ENCODE measurements around the gene AKTIP. TPM values are rescaled to one million over a fixed set of nuclear protein-coding genes. Genes with fewer than 3 reads are reported as not detected.

AKTIP gene
- total and polyA plus RNA-seq, 2 of the 4 experiments (the other 2 are of a cell fraction), result 17.7 to 19.9 TPM

DNA sequence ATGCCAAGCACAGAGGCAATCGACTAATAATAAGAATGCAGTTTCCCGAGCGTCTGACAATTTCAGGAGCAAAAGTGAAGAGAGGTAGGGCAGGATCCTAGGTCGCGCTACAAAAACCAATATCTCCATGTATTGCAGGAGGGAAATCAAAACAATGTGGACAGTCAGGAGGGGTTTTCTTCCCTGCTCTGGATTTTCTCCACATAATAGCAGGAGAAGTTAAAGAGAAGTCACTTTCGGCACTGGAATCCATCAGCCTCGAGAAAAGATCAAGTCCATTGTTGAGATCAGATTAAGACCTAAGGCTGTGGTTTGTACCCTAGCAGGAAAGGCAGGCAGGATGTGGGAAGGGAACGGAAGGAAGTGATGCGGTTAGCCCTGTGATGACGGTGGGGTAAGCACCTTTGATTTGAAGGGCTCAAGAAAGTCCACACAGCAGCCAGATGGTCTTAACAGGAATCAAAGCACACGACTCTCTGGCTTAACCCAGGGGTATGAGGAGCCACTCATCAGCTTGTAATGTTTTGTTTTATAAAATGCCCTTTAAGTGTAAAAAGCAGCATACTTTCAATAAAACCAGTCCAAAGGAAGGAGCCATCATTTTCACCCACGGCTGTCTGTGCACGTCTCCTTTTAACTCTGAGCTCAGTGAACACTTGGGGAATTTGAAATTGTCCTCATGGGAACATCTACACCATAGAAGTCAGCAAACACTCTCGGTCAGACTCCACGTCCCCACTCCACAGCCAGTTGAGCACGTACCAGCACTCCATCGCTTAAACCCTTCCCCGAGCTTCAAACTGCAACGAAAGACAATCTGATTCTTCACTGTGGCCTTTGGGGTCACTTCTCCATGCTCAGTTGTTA is 15.8 kb upstream of the AKTIP start:
- in situ Hi-C loops (cut with MboI; ENCODE audit: low sequenced_read_pairs) (no loop called here), intact Hi-C loops (cut with micrococcal nuclease) (loop anchor here (10.0 kb wide), 1 partner anchor 1324 kb away; no protein-coding TSS in a partner anchor), dilution Hi-C loops (cut with HindIII; ENCODE audit: low sequenced_read_pairs, unreplicated experiment) (no loop called here)
- WGBS, 2 experiments (ENCODE audit: extremely low coverage in 2 of 2, insufficient read length in 1 of 2), result 71% methylated on average over 7 of the region's 19 CpGs; no CpG with 5 or more reads in 1 of the 2 experiments
- ChIA-PET CTCF (no interaction called here), POLR2A (ENCODE audit: unreplicated experiment) (no interaction called here)
- Histone ChIP-seq H3K79me1 (ENCODE audit: low read depth in 1 of 2, low read length in 2 of 2) (no peaks in the 10 kb centered on the region), H2AK5ac (ENCODE audit: low read depth, low read length) (no peak overlapping the region), H3K18ac (ENCODE audit: low read depth, low read length) (no peak overlapping the region), H3K4ac (ENCODE audit: low read depth, low read length) (no peak overlapping the region), H3K9me3 (ENCODE audit: control insufficient read depth, insufficient read depth, low read length) (no peaks in the 10 kb centered on the region), H3K4me3 (ENCODE audit: insufficient read depth, low read depth, low read length) (no peak overlapping the region), H3K9ac (ENCODE audit: low read depth, low read length) (no peak overlapping the region), H2AK9ac (replicated peaks; ENCODE audit: low read depth, low read length, poor library complexity) (peak overlapping the region; percentile 5), H2BK15ac (ENCODE audit: low read depth, low read length) (no peak overlapping the region), H4K20me1 (ENCODE audit: insufficient read depth, low read length) (no peaks in the 10 kb centered on the region), H3K9me1 (ENCODE audit: insufficient read depth, low read length) (no peaks in the 10 kb centered on the region; the same call in 1 of the 2 replicates), H2BK5ac (ENCODE audit: low read depth, low read length, poor library complexity, severe bottlenecking) (no peak overlapping the region), H3K36me3 (ENCODE audit: control insufficient read depth, insufficient read depth, low read length) (no peaks in the 10 kb centered on the region), H2AFZ (replicated peaks; ENCODE audit: low read length, poor library complexity) (peak overlapping the region; percentile 37), H3K56ac (ENCODE audit: extremely low read depth, insufficient read depth, low read length) (no peak overlapping the region), H3K14ac (replicated peaks; ENCODE audit: low read depth, low read length) (no peak overlapping the region), H2BK120ac (ENCODE audit: low read depth, low read length) (no peak overlapping the region), H4K5ac (ENCODE audit: low read depth, low read length) (no peak overlapping the region), H3K4me2 (ENCODE audit: low read depth, low read length) (no peak overlapping the region), H3K27ac (ENCODE audit: insufficient read depth, low read length) (no peak overlapping the region), H4K8ac (ENCODE audit: low read depth in 2 of 2, low read length in 2 of 2) (no peak overlapping the region), H3K4me1 (ENCODE audit: control insufficient read depth, insufficient read depth, low read length) (no peaks in the 10 kb centered on the region), H2BK20ac (ENCODE audit: low read depth, low read length) (no peak overlapping the region), H4K91ac (ENCODE audit: insufficient read depth, low read depth, low read length) (no peak overlapping the region), H3K27me3 (ENCODE audit: control insufficient read depth, insufficient read depth, low read length) (peaks cover 2% of the 10 kb centered on the region; the same call in 1 of the 2 replicates), H3K23ac (ENCODE audit: low read depth, low read length) (no peak overlapping the region)
- ATAC-seq (ENCODE audit: low read depth) (no peak), DNase-seq (peak; percentile 54)
- no TSS peak for BruUV-seq (replicated peaks)
- TF ChIP-seq MAFK (IDR thresholded peaks at IDR 0.05; ENCODE audit: low read depth, low read length), result no peak
- TF ChIP-seq, protein P1, sequence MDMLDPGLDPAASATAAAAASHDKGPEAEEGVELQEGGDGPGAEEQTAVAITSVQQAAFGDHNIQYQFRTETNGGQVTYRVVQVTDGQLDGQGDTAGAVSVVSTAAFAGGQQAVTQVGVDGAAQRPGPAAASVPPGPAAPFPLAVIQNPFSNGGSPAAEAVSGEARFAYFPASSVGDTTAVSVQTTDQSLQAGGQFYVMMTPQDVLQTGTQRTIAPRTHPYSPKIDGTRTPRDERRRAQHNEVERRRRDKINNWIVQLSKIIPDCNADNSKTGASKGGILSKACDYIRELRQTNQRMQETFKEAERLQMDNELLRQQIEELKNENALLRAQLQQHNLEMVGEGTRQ (IDR thresholded peaks at IDR 0.05; ENCODE audit: low read depth, low read length), result no peak
- TF ChIP-seq NFE2L2 (IDR thresholded peaks at IDR 0.05; ENCODE audit: low read depth, low read length), result no peak
- TF ChIP-seq MXI1 (IDR thresholded peaks at IDR 0.05; ENCODE audit: borderline replicate concordance, low read depth, low read length), result no peak
- TF ChIP-seq BHLHE40 (IDR thresholded peaks at IDR 0.05; ENCODE audit: low read depth, low read length), result no peak
- no peak for TF ChIP-seq FOS (IDR thresholded peaks at IDR 0.05; ENCODE audit: low read depth, low read length)
- TF ChIP-seq, protein P2, sequence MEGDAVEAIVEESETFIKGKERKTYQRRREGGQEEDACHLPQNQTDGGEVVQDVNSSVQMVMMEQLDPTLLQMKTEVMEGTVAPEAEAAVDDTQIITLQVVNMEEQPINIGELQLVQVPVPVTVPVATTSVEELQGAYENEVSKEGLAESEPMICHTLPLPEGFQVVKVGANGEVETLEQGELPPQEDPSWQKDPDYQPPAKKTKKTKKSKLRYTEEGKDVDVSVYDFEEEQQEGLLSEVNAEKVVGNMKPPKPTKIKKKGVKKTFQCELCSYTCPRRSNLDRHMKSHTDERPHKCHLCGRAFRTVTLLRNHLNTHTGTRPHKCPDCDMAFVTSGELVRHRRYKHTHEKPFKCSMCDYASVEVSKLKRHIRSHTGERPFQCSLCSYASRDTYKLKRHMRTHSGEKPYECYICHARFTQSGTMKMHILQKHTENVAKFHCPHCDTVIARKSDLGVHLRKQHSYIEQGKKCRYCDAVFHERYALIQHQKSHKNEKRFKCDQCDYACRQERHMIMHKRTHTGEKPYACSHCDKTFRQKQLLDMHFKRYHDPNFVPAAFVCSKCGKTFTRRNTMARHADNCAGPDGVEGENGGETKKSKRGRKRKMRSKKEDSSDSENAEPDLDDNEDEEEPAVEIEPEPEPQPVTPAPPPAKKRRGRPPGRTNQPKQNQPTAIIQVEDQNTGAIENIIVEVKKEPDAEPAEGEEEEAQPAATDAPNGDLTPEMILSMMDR (conservative IDR thresholded peaks at IDR 0.05; ENCODE audit: low read depth, low read length), result no peak
- no peak for TF ChIP-seq RFX5 (IDR thresholded peaks at IDR 0.05; ENCODE audit: low read depth, low read length)
- TF ChIP-seq MAZ (IDR thresholded peaks at IDR 0.05; ENCODE audit: borderline replicate concordance, low read depth, low read length), result no peak
- no peak for TF ChIP-seq SMC3 (IDR thresholded peaks at IDR 0.05; ENCODE audit: low read depth, low read length)
- no peak for TF ChIP-seq CEBPB (IDR thresholded peaks at IDR 0.05; ENCODE audit: low read depth, low read length)
- TF ChIP-seq RAD21 (IDR thresholded peaks at IDR 0.05; ENCODE audit: low read length), result no peak
- no peak for TF ChIP-seq CHD1 (IDR thresholded peaks at IDR 0.05; ENCODE audit: low read depth, low read length)
- TF ChIP-seq, protein P3, sequence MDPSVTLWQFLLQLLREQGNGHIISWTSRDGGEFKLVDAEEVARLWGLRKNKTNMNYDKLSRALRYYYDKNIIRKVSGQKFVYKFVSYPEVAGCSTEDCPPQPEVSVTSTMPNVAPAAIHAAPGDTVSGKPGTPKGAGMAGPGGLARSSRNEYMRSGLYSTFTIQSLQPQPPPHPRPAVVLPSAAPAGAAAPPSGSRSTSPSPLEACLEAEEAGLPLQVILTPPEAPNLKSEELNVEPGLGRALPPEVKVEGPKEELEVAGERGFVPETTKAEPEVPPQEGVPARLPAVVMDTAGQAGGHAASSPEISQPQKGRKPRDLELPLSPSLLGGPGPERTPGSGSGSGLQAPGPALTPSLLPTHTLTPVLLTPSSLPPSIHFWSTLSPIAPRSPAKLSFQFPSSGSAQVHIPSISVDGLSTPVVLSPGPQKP (IDR thresholded peaks at IDR 0.05; ENCODE audit: borderline replicate concordance, low read depth, low read length), result no peak
